Measurements from ENCODE around the gene CENPH. TPM values are rescaled to one million over a fixed set of nuclear protein-coding genes. Genes with fewer than 3 reads are reported as not detected.
"Not testable (repeated sequence)": the region's sequence is repeated elsewhere in the genome, so short reads cannot be mapped to it uniquely, and the experiment has no call there.

CENPH gene
- total RNA-seq, 4 donors from 2014 or later: 0.81 to 5.0 (median 1.5) TPM; not detected in 1

- ATAC-seq: no peak
- Histone ChIP-seq H3K36me3 (peaks cover 0 to 6% of the 10 kb centered on the region in 2 donors), H3K9me3 (no peaks in the 10 kb centered on the region), H3K4me3 (peak overlapping the region; percentile 45 to 74), H3K4me1 (peaks cover 0 to 18% (median 5%) of the 10 kb centered on the region in 3 donors), H3K27ac (peak overlapping the region in 3 of 4 donors; percentile 50 to 73 (median 63)), H3K27me3 (no peaks in the 10 kb centered on the region)
- 0% methylated on average over 8 of the region's 11 CpGs for WGBS, 2 donors (ENCODE audit: low coverage in 1 of 2)
- TF ChIP-seq CTCF (IDR thresholded peaks at IDR 0.05): no peak
- TF ChIP-seq POLR2AphosphoS5 (IDR thresholded peaks at IDR 0.05): no peak
- TF ChIP-seq POLR2A (IDR thresholded peaks at IDR 0.05): no peak
- TF ChIP-seq EP300 (IDR thresholded peaks at IDR 0.05): no peak
Measured at GRCh38 chr5:69167493-69167855, 21.9 kb upstream of the CENPH start.

DNA sequence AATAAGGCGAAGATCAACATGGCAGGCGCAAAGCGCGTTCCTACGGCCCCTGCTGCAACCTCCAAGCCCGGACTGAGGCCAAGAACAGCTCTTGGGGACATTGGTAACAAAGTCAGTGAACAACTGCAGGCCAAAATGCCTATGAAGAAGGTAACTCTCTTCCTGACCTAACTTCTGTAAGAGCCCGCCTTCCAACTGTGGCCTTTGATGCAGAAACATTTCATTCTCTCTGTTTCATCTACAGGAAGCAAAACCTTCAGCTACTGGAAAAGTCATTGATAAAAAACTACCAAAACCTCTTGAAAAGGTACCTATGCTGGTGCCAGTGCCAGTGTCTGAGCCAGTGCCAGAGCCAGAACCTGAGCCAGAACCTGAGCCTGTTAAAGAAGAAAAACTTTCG lies 21.5 kb upstream of the CENPH start:
- WGBS, 2 donors (ENCODE audit: low coverage in 1 of 2): 37 to 100% methylated on average over 1 to 7 of the region's 8 CpGs
- Histone ChIP-seq H3K36me3 (peaks cover 0 to 9% of the 10 kb centered on the region in 2 donors), H3K4me1 (peaks cover 0 to 18% (median 5%) of the 10 kb centered on the region in 3 donors), H3K27ac (no peak overlapping the region), H3K27me3 (no peaks in the 10 kb centered on the region), H3K4me3 (peak overlapping the region in 1 of 2 donors; percentile 74), H3K9me3 (no peaks in the 10 kb centered on the region)
- no peak for ATAC-seq
- no peak for TF ChIP-seq CTCF (IDR thresholded peaks at IDR 0.05)
- TF ChIP-seq EP300 (IDR thresholded peaks at IDR 0.05): no peak
- TF ChIP-seq POLR2AphosphoS5 (IDR thresholded peaks at IDR 0.05): no peak
- no peak for TF ChIP-seq POLR2A (IDR thresholded peaks at IDR 0.05)

- Histone ChIP-seq H3K27ac (no peak overlapping the region), H3K27me3 (no peaks in the 10 kb centered on the region), H3K36me3 (peaks cover 0 to 33% of the 10 kb centered on the region in 2 donors), H3K9me3 (no peaks in the 10 kb centered on the region), H3K4me1 (peaks cover 0 to 18% (median 5%) of the 10 kb centered on the region in 3 donors), H3K4me3 (no peak overlapping the region)
- no peak for TF ChIP-seq POLR2AphosphoS5 (IDR thresholded peaks at IDR 0.05)
- no peak for TF ChIP-seq EP300 (IDR thresholded peaks at IDR 0.05)
- TF ChIP-seq POLR2A (IDR thresholded peaks at IDR 0.05): no peak
- TF ChIP-seq CTCF (IDR thresholded peaks at IDR 0.05): no peak
- WGBS, 2 donors (ENCODE audit: low coverage in 1 of 2): 100% methylated on average over 1 of the region's 1 CpG
- no peak for ATAC-seq
Measured at GRCh38 chr5:69170495-69170894, 18.9 kb upstream of the CENPH start.

DNA sequence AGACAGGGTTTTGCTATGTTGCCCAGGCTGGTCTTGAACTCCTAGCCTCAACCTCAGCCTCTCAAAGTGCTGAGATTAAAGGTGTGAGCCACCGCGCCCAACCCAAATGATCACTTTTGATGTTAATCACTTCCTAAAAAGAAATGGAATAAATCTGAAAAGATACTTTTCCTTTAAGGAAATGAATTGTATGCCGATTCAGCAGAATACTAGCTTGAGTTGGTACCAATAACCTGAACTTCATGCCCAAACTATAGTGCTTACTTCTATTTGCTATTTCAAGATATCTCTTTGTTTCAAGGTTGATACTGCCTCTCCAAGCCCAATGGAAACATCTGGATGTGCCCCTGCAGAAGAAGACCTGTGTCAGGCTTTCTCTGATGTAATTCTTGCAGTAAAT lies 18.4 kb upstream of the CENPH start:
- peaks cover 0 to 18% (median 5%) of the 10 kb centered on the region in 3 donors for H3K4me1 ChIP-seq
- no peak overlapping the region for H3K27ac ChIP-seq
- ATAC-seq: no peak
- H3K9me3 ChIP-seq: no peaks in the 10 kb centered on the region
- no peak overlapping the region for H3K4me3 ChIP-seq
- H3K27me3 ChIP-seq: no peaks in the 10 kb centered on the region
- peaks cover 0 to 38% of the 10 kb centered on the region in 2 donors for H3K36me3 ChIP-seq
- TF ChIP-seq CTCF (IDR thresholded peaks at IDR 0.05) (no peak), EP300 (IDR thresholded peaks at IDR 0.05) (no peak), POLR2AphosphoS5 (IDR thresholded peaks at IDR 0.05) (no peak), POLR2A (IDR thresholded peaks at IDR 0.05) (no peak)
- 98 to 100% methylated on average over 2 to 3 of the region's 3 CpGs for WGBS, 2 donors (ENCODE audit: low coverage in 1 of 2)

DNA sequence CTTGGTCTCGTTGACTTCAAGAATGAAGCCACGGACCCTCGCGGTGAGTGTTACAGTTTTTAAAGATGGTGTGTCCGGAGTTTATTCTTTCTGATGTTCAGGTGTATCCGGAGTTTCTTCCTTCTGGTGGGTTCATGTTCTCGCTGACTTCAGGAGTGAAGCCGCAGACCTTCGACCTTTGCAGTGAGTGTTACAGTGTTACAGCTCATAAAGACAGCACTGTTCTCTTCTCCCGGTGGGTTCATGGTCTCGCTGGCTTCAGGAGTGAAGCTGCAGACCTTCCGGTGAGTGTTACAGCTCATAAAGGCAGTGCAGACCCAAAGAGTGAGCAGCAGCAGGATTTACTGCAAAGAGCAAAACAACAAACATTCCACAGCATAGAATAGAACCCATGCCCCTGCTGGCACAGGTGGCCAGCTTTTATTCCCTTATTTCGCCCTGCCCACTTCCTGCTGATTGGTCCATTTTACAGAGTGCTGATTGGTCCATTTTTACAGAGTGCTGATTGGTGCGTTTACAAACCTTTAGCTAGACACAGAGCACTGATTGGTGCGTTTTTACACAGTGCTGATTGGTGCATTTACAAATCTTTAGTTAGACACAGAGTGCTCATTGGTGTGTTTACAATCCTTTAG lies 7.6 kb upstream of the CENPH start:
- ATAC-seq, H3K27me3 ChIP-seq, H3K4me3 ChIP-seq, H3K9me3 ChIP-seq, H3K36me3 ChIP-seq, H3K27ac ChIP-seq, H3K4me1 ChIP-seq: not testable (repeated sequence)
- 87 to 91% methylated on average over 6 to 13 of the region's 15 CpGs for WGBS, 2 donors (ENCODE audit: low coverage in 1 of 2)

All from gastroesophageal sphincter (tissue), 4 donors.